ENCODE results near the gene ADAMTS17.

- TF ChIP-seq CTCF (IDR thresholded peaks at IDR 0.05) (no peak), POLR2A (IDR thresholded peaks at IDR 0.05) (no peak), POLR2AphosphoS5 (IDR thresholded peaks at IDR 0.05) (no peak), EP300 (IDR thresholded peaks at IDR 0.05; ENCODE audit: low read depth) (no peak)
Observed at GRCh38 chr15:100133001-100133400, 208.8 kb downstream of the ADAMTS17 start.
